Small intestine (tissue), 7 donors: ENCODE results near the gene ALDH3B1. TPM values are rescaled to one million over a fixed set of nuclear protein-coding genes. Genes with fewer than 3 reads are reported as not detected.

Experiments
- DNase-seq, 2 donors: peaks; one replicate each; pipeline versions ENCODE4 v3.0.0 to v3.0.0-alpha.2; 2013
- FAIRE-seq: peaks from 2 replicates; lab custom pipeline; 2012; peaks lifted over from hg19 to GRCh38; lab: Jason Lieb, UNC
- H3K27ac ChIP-seq, 3 donors: one replicate each; pipeline ENCODE4 v1.5.1; 2013; ENCODE audit warnings: low read length in 2 of 3, mild to moderate bottlenecking in 2 of 3, control low read depth in 1 of 3, inconsistent platforms in 1 of 3, low read depth in 1 of 3, moderate library complexity in 1 of 3
- H3K27me3 ChIP-seq, 3 donors: one replicate each; pipeline ENCODE4 v1.6.1; 2013; ENCODE audit warnings: low read length in 3 of 3, inconsistent platforms in 1 of 3; ENCODE audit not compliant: control insufficient read depth in 3 of 3, insufficient read depth in 3 of 3
- H3K36me3 ChIP-seq, 3 donors: one replicate each; pipeline ENCODE4 v1.6.1; 2013; ENCODE audit warnings: low read length in 3 of 3, inconsistent platforms in 1 of 3, low read depth in 1 of 3, mild to moderate bottlenecking in 1 of 3, moderate library complexity in 1 of 3; ENCODE audit not compliant: control insufficient read depth in 3 of 3, insufficient read depth in 2 of 3
- H3K4me1 ChIP-seq, 3 donors: one replicate each; pipeline ENCODE4 v1.6.1; 2013; ENCODE audit warnings: low read length in 2 of 3, inconsistent platforms in 1 of 3, low read depth in 1 of 3, mild to moderate bottlenecking in 1 of 3, moderate library complexity in 1 of 3; ENCODE audit not compliant: control insufficient read depth in 3 of 3, insufficient read depth in 2 of 3
- H3K4me3 ChIP-seq, 3 donors: one replicate each; pipeline ENCODE4 v1.5.1; 2013; ENCODE audit warnings: low read length in 3 of 3, control low read depth in 1 of 3, inconsistent platforms in 1 of 3, low read depth in 1 of 3, mild to moderate bottlenecking in 1 of 3, moderate library complexity in 1 of 3
- H3K9me3 ChIP-seq, 2 donors: one replicate each; pipeline ENCODE4 v1.6.1; 2013; ENCODE audit warnings: low read depth in 1 of 2, low read length in 1 of 2; ENCODE audit not compliant: control insufficient read depth in 2 of 2, insufficient read depth in 1 of 2
- WGBS, 3 donors: extraction: QIAGEN DNeasy Blood & Tissue Kit; methylation state at CpG; one replicate each; pipeline ENCODE4 v1.1.7; 2013; 5-methylcytosine and 5-hydroxymethylcytosine counted together
- polyA plus RNA-seq, 4 donors: library from polyadenylated mRNA; stranded (reverse) in 3 of 4; unstranded in 1 of 4; fragments of 200-250 nt in 3 of 4; fragments of 120-200 nt in 1 of 4; gene quantifications; one replicate each; pipeline versions ENCODE4 v1.2.1 to v1.2.3, GENCODE V29; 2013
- donor health status: healthy with polysubstance abuse.
- donor health status: control.
- donor health status: control.
- donor health status: Bipolar disorder and iron deficiency.
- donor health status: healthy.

Gene ALDH3B1
- polyA plus RNA-seq, 4 donors, result 14.4 to 28.1 (median 21.6) TPM

DNA sequence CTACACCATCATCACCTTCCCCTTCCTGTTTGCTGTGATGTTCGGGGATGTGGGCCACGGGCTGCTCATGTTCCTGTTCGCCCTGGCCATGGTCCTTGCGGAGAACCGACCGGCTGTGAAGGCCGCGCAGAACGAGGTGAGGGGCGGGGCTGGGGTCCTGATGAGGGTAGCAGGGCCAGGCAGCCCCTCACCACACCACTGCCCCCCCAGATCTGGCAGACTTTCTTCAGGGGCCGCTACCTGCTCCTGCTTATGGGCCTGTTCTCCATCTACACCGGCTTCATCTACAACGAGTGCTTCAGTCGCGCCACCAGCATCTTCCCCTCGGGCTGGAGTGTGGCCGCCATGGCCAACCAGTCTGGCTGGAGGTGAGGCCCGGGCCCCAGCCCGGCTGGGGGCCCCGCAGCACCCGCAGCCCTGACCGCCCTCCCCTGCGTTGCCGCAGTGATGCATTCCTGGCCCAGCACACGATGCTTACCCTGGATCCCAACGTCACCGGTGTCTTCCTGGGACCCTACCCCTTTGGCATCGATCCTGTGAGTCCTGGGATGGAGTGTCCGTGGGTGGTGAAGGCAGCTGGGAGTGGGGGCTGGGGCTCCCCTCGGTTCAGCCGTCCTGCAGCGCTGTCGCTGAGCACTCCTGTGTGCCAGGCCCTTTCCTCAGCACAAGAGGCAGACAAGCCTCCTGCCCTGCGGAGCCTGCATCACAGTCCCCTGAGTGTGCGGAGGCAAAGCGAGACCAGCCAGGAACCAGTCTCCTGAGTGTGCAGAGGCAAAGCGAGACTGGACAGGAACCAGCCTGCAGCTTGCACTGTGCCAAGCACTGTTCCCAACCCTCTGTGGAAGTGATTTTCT, 37.5 kb downstream of the ALDH3B1 start:
- DNase-seq, result no peak
- 89 to 93% (median 92%) methylated on average over 37 of the region's 37 CpGs for WGBS, 3 donors
- Histone ChIP-seq H3K27ac (no peak overlapping the region), H3K36me3 (peaks cover 22 to 97% (median 23%) of the 10 kb centered on the region in 3 donors), H3K9me3 (no peaks in the 10 kb centered on the region), H3K4me1 (peaks cover 0 to 9% (median 3%) of the 10 kb centered on the region in 3 donors), H3K27me3 (no peaks in the 10 kb centered on the region), H3K4me3 (no peak overlapping the region)
- no peak for FAIRE-seq

DNA sequence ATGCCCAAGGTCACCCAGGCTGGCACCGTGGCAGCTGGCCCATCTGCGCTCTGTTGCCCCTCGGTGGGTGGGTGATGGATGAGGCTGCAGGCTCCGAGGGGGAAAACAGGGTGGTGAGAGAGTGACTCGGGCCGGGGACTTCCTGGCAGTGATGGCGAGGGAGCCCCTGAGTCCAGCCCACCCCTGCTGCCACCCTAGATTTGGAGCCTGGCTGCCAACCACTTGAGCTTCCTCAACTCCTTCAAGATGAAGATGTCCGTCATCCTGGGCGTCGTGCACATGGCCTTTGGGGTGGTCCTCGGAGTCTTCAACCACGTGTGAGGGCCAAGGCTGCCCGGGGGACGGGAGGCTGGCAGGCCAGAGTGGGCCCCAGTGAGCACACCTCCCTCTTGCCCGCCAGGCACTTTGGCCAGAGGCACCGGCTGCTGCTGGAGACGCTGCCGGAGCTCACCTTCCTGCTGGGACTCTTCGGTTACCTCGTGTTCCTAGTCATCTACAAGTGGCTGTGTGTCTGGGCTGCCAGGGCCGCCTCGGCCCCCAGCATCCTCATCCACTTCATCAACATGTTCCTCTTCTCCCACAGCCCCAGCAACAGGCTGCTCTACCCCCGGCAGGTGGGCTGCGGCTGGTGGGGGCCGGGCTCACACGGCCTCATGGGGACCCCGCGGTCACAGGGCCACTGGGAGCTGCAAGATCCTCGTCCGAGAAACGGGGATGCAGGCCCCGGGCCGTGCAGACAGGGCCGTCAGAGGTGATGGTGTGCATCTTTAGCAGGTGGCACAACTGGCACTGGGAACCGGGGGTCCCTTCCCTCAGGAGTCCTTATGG, 38.8 kb downstream of the ALDH3B1 start:
- no peak for DNase-seq
- WGBS, 3 donors, result 91% methylated on average over 33 to 35 of the region's 35 CpGs
- H3K9me3 ChIP-seq, result no peaks in the 10 kb centered on the region
- no peak for FAIRE-seq
- peaks cover 22 to 94% (median 25%) of the 10 kb centered on the region in 3 donors for H3K36me3 ChIP-seq
- H3K4me1 ChIP-seq, result no peaks in the 10 kb centered on the region
- no peaks in the 10 kb centered on the region for H3K27me3 ChIP-seq
- no peak overlapping the region for H3K27ac ChIP-seq
- no peak overlapping the region for H3K4me3 ChIP-seq

GRCh38 chr11:68049509-68050370, 39.6 kb downstream of the ALDH3B1 start:
- no peaks in the 10 kb centered on the region for H3K27me3 ChIP-seq
- H3K4me1 ChIP-seq, result no peaks in the 10 kb centered on the region
- H3K27ac ChIP-seq, result no peak overlapping the region
- FAIRE-seq (no peak), DNase-seq (no peak)
- WGBS, 3 donors, result 89 to 93% (median 90%) methylated on average over 36 to 40 of the region's 40 CpGs
- H3K4me3 ChIP-seq, result no peak overlapping the region
- H3K9me3 ChIP-seq, result no peaks in the 10 kb centered on the region
- peaks cover 20 to 93% (median 23%) of the 10 kb centered on the region in 3 donors for H3K36me3 ChIP-seq

DNA sequence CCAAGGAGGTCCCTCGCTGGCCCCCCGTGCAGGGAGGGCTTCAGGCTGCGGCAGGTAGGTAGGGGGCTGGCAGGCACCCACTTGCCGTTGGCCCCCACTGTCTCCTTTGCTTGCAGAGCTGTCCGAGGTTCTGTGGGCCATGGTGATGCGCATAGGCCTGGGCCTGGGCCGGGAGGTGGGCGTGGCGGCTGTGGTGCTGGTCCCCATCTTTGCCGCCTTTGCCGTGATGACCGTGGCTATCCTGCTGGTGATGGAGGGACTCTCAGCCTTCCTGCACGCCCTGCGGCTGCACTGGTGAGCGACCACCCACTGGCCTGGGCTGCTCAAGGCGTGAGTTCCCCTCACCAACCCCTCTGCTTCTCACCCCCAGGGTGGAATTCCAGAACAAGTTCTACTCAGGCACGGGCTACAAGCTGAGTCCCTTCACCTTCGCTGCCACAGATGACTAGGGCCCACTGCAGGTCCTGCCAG, 40.3 kb downstream of the ALDH3B1 start:
- H3K9me3 ChIP-seq, result no peaks in the 10 kb centered on the region
- H3K27ac ChIP-seq, result no peak overlapping the region
- FAIRE-seq (no peak), DNase-seq (no peak)
- H3K36me3 ChIP-seq, result peaks cover 19 to 93% (median 23%) of the 10 kb centered on the region in 3 donors
- 93 to 97% (median 94%) methylated on average over 16 to 18 of the region's 18 CpGs for WGBS, 3 donors
- no peaks in the 10 kb centered on the region for H3K4me1 ChIP-seq
- no peak overlapping the region for H3K4me3 ChIP-seq
- no peaks in the 10 kb centered on the region for H3K27me3 ChIP-seq

- H3K4me1 ChIP-seq, result no peaks in the 10 kb centered on the region
- H3K9me3 ChIP-seq, result no peaks in the 10 kb centered on the region
- 71 to 81% (median 73%) methylated on average over 13 to 14 of the region's 14 CpGs for whole genome bisulfite sequencing, 3 donors
- H3K27me3 ChIP-seq, result no peaks in the 10 kb centered on the region
- no peak for FAIRE-seq
- no peak for DNase-seq
- H3K27ac ChIP-seq, result no peak overlapping the region
- H3K4me3 ChIP-seq, result no peak overlapping the region
- peaks cover 10 to 88% (median 23%) of the 10 kb centered on the region in 3 donors for H3K36me3 ChIP-seq
Observed at GRCh38 chr11:68051191-68052136, 41.3 kb downstream of the ALDH3B1 start.

- Histone ChIP-seq H3K27ac (no peak overlapping the region), H3K9me3 (no peaks in the 10 kb centered on the region), H3K4me1 (no peaks in the 10 kb centered on the region), H3K4me3 (no peak overlapping the region), H3K27me3 (no peaks in the 10 kb centered on the region), H3K36me3 (peaks cover 8 to 89% (median 23%) of the 10 kb centered on the region in 3 donors)
- WGBS, 3 donors, result 83 to 89% (median 84%) methylated on average over 15 of the region's 15 CpGs
- DNase-seq (no peak), FAIRE-seq (no peak)
Observed at GRCh38 chr11:68052137-68052873, 42.2 kb downstream of the ALDH3B1 start.

- Histone ChIP-seq H3K4me1 (no peaks in the 10 kb centered on the region), H3K4me3 (no peak overlapping the region), H3K27me3 (no peaks in the 10 kb centered on the region), H3K27ac (no peak overlapping the region), H3K9me3 (no peaks in the 10 kb centered on the region), H3K36me3 (peaks cover 8 to 88% (median 20%) of the 10 kb centered on the region in 3 donors)
- DNase-seq, result no peak
- no peak for FAIRE-seq
- 79 to 87% (median 81%) methylated on average over 9 of the region's 9 CpGs for WGBS, 3 donors
Observed at GRCh38 chr11:68053117-68053516, 43.0 kb downstream of the ALDH3B1 start.
